ENCODE results near the gene RASSF7. TPM values are rescaled to one million over a fixed set of nuclear protein-coding genes. Genes with fewer than 3 reads are reported as not detected.

Gene RASSF7
- total RNA-seq, 4 donors from 2014 or later = 0.49 to 7.6 (median 4.5) TPM

GRCh38 chr11:555780-556661 is 4.7 kb upstream of the RASSF7 start:
- TF ChIP-seq CTCF (IDR thresholded peaks at IDR 0.05; ENCODE audit: low read depth) = no peak

GRCh38 chr11:556662-557256 is 4.0 kb upstream of the RASSF7 start:
- no peak for TF ChIP-seq CTCF (IDR thresholded peaks at IDR 0.05; ENCODE audit: low read depth)

- no peak for TF ChIP-seq CTCF (IDR thresholded peaks at IDR 0.05; ENCODE audit: low read depth)
These were observed 3.2 kb upstream of the RASSF7 start for GRCh38 chr11:557328-558132.

GRCh38 chr11:558503-558902 is 2.3 kb upstream of the RASSF7 start:
- no peak for TF ChIP-seq CTCF (IDR thresholded peaks at IDR 0.05; ENCODE audit: low read depth)

GRCh38 chr11:559020-559620 is 1.6 kb upstream of the RASSF7 start:
- TF ChIP-seq CTCF (IDR thresholded peaks at IDR 0.05; ENCODE audit: low read depth) = no peak

- TF ChIP-seq CTCF (IDR thresholded peaks at IDR 0.05; ENCODE audit: low read depth) = no peak
These were observed 962 bp upstream of the RASSF7 start for GRCh38 chr11:559712-560304.
